GF-D8 (cell line): Measurements from ENCODE around the gene SORBS1.

Experiments used
- DNase-seq: peaks from one replicate; lab custom pipeline; 2025; lab: John Stamatoyannopoulos, UW

SORBS1 gene

DNA sequence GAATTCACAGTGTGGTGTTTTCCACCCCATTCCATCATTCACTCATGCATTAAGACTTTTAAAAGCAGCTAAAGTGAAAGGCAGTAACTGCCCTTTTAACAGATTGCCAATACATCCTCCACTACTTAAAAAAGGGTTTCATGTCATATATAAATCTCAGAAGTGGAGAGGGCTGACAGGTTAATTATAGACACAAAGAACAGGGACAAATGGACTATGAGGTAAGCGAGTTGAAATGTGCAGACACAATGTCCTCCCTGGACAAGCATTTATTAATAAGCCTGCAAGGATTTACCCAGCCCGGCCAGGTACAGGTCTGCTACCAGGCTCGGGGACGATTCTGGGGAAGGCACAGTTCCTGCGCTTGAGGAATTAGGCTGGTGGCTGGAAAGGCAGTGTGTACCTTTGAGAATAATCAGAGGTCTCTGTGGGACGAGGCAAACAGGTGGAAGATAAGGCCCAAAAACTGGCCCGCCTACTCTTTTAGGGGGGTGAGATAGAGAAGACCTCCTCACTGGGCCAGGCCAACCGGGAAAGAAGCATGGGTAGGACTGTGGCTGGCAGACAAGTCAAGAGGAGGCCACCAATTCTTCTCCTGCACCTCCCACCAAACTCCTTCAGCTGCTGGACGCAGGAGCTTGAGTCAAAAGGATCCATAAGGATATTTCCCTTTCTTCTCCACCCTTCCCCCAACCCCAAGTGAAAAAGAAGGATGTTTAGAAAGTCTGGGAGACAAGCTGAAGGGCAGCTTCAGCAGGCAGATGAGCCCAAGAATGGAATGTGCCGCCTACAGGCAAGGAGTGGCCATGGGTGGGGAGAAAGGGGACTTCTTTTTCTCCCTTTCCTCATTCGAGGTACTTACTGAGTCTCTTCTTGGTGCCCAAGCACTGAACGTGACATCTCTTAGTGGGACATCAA is 271.9 kb downstream of the SORBS1 start:
- DNase-seq = no peak

DNA sequence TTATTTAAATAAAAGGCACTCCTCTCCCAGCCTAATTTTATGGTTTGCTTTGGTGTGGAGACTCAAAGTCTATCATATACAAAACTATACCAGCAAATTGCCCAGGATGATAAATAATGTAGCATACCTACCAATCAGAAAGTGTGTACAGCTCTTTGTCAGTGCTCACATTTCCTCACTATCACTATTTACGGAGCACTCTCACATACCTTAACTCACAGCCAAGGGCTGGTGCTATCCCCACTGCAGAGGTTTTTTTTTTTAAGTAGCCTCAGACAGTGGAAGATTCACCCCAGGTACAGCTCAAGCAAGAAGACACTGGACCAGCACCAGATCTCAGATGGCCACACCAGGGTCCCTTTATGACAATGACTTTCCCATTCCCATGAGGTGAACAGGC is 272.9 kb downstream of the SORBS1 start:
- no peak for DNase-seq

DNA sequence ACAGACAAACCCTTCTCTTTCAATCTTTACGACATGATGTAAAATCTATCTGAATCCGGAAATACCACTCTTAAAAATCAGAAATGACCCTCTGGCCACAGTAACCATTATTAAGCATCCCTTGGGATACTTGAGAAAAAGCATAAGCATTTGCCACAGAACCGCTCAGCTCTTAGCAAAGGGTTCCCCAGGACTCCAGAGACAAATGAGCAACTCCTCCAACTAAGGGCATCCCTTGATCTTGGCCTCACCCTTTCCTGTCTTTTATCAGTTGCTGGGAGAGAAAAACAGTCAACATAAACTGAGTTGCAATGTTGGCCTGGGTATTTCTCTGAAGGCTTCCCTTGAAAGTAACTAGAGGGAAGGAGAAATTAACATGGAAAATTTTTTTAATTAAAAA is 273.9 kb downstream of the SORBS1 start:
- no peak for DNase-seq

DNA sequence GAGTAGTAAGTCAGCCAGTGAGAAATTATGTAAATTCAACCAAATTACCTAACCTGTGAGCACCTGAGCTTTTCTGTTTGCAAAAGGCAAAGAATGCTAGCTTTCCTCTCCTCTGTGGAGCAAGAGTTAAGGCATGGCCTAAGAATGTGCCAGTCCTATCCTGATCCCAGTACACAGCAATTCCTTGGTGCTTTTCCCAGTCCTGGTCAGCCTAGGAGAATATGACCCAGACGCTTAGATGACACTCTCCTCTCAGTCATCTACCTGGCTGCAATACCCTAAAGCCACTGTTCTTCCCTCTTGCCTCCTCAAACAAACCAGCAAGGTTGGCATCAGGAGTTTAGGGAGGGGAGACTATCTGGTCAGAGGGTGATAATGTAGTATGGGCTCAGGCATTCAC is 274.5 kb downstream of the SORBS1 start:
- DNase-seq = no peak

DNA sequence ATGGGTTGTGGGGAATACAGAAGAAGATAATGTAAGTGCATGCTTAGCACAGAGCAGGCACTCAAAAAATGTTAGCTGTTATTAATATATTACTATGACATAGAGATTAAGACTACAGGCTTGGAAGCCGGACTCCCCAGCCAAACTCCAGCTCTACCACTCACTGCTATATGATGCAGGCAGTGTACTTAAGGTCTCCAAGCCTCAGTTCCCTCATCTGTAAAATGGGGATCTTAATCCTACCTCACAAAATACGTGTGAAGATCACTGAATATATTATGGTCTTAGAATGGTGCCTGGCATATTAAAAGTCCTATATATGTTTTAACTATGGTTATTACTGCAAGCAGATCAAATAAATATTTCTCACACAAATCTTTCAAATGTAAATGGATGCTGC is 275.6 kb downstream of the SORBS1 start:
- DNase-seq = no peak

DNA sequence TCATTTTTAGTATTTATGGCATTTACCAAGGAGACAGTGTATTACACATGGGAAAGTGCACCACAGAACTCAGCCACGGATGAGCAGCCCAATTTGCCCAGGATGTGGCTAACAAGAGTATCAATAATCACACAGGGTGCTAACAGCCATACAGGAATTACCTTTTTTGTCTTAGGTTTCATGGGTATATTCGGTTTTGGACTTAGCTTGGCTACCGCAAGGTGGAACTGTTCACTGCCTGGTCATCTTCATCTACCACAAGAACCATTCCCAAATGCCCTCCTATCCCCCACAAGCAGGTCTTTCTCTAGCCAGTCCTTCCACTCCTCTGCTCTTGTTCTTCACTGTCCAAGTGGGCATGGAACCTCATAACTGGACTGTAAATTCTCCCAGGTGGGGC is 276.4 kb downstream of the SORBS1 start:
- DNase-seq = no peak

DNA sequence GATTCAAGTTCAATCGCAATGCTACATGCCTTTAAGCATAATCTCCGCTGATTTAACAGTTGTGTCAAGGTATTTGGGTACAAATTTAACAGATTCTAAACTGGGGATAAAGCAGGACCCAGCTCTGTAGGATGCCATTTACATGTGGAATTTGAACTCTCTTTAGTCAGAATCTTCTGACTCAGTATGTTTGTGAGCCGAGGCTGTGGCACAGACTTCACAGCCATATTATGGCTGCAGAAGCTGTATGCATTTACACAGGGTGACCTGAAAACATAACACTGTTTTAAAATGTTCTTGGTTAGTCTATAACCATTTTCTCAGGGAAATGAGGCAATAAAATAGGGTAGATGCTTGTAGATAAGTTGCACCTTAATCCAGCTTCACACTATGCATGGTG is 279.1 kb downstream of the SORBS1 start:
- DNase-seq = no peak

DNA sequence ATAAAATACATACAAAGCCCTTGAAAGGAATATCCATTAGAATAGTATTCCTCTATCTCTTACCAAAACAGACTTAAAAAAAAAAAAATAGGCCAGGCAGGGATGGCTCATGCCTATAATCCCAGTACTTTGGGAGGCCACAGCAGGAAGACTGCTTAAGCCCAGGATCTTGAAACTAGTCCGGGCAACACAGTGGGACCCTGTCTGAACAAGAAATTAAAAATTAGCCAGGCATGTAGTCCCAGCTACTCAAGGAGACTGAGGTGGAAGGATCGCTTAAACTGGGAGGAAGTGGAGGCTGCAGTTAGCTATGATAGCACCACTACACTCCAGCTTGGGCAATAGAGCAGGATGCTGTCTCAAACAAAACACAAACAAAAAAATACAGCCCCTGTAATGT is 280.0 kb downstream of the SORBS1 start:
- no peak for DNase-seq

DNA sequence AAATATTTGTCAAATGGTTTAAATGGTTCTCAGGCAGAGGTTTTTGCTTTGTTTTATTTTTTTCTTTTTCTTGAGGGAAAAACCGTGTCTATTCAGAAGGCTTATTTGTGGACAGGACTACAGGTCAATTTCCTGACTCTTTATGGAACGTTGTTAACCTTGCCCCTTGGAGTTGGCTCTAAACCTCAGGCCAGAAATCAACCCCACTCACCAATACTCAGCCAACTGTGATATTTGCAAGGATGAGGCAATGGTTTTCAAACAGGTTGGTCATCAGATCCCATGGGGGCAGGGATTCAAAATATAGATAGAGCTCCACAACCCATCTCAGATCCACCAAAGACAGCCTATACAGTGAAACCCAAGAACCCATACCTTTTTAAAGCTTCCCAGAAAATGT is 280.5 kb downstream of the SORBS1 start:
- DNase-seq = no peak

DNA sequence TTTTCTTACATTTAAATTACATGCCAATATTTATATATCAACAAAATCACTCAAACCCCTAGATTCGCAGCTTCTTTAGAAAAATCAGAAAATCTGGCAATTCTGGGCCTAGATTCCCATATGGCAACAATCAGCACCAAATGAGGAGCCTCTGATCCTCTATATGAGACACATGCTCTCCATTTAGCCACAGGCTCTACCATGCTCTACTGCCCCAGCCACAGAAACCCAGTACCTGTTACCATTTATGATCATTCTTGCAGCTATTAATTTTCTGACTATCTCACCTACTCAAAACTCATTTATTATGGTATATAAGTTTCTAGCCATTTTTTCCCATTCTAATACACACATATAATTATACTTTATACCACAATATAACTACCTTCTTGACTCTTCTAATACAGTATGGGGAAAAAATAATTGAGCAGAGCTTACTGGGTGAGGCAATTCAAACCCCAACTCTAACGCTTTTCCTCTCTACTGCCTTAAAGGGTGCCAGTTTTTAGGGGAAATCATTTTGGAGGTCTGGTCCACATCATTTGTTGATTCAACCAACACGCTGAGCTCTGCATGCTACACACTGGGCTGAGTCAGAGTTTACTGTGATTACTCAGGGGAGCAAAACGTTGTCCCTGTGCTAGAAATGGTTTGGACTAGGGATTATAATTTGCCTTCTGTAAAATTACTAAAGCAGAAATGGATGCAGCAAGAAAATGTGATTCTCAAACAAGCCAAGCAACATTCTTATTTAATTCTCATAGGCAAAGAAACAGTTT is 281.9 kb downstream of the SORBS1 start:
- no peak for DNase-seq

DNA sequence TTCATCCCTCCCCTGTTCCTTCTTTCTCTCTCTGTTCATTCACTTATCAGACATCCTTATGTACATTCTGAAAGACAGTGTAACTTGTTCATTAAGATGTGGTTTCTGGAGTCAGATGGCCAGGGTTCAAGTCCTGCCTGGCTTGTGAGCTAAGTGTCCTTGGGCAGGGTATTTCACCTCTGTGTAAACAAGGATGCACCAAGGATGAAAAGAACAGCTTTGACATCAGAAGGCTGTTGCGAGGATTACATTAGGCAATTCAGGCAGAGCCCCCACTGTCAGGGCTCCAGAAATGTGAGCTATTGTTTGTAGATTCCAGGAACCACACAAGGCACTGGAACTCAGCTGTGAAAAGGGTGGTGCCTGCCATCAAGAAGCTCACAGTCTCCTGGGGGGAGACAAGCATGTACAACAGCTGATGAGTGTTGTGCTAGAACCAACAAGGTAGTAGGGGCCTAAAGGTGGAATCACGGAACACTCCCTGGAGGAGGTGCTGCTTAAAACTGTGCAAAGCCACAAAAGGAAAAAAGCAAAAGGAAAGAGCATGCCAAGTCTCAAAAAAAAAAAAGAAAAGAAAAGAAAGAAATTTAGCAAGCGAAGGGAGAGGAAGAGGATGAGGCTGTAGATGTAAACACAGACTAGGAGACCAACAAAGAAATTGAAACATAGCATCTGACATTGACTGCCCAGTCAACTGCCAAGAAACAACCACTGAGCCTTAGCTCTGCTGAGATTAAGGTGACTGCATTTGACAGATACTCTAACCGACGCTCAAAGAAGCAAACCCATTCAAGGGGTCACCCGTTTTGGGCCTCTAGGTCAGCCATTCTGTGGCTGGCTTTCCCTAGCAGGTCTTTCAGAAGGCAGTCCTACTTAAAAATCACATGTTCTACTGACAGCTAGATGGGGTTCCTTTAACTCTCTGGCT is 282.8 kb downstream of the SORBS1 start:
- DNase-seq = no peak

DNA sequence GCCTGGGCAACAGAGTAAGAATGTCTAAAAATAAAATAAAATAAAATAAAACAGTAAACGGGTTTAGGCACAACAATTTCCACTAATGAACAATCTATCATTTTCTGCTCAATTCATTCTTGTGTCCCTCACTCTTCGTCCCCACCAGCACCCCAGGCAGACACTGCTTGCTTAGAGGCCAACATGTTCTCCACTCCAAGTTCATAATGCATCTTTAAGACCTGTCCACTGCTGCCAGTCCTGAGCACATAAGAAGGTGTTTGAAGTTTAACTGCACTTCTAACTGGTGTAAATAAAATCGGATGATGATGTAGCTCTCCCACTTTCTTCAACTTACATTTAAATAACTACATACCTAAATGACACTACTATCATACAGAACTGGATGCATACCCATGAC is 283.6 kb downstream of the SORBS1 start:
- no peak for DNase-seq

DNA sequence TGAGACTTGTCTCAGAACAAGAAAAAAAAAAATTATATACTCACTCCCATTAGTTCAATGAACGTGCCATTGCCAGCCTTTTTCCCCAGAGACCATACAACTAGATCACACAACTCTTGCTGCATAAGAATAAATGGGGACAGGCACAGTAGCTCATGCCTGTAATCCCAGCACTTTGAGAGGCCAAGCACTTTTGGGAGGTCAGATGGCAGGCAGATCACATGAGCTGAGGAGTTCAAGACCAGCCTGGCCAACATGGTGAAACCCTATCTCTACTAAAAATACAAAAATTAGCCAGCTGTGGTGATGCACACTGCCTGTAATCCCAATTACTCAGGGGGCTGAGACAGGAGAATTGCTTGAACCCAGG is 284.0 kb downstream of the SORBS1 start:
- no peak for DNase-seq

DNA sequence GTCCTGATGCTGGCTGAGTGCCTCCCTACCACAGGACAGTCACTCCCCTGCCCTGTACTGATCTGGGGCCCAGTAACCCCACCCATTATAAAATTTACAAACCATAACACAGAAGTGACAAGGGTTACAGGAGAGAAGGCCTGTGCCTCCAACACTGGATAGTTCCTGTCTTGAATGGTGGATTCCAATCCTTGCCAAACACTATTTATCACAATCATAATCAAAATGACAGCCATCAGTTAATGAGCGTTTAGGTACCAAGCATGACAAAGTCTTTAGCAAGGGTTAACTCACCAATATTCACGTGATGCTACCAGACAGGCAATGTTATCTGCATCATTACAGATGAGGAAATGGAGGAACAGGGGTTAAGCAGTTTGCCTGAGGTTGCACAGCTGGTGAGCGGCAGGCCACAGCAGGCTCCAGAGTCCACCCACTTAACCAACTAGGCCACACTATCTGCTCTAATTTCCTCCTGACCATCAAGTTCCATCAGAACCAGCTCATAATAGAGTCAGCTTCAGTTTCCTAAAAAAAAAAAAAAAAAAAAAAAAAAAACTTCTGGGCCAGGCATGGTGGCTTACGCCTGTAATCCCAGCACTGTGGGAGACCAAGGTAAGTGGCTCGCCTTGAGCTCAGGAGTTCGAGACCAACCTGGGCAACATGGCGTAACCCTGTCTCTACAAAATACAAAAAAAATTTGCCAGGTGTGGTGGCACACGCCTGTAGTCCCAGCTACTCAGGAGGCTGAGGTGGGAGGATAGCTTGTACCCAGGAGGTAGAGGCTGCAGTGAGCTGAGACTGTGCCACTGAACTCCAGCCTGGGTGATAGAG is 284.6 kb downstream of the SORBS1 start:
- peak; percentile 15 for DNase-seq

DNA sequence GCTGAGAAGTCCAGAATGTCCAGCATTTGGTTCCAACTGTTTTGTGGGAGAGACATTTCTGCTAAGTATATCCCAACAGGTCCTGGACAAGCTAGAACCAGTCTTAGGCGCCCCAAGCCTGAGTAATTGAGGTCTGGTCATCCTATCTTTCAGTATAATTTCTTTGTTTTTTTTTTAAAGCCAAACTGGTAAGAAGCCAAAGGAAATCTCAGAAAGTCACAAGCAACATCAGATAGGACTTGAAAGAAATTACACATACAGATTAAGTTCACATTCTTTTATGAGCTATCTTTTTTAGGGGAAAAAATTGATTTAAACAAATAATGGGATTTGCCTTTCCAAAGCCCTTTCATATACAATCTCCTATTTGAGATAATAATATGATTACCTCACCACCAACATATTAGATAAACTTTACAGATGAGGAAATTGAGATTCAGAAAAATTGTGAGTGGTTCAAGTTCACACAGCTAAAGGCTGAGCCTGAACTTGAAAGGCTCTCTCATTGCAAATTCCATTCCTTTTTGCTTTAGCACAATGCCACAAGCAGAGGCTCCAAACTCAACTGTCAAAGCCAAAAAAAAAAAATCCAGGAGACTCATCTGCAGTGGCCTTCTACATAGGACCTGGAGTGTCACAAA is 285.3 kb downstream of the SORBS1 start:
- no peak for DNase-seq

DNA sequence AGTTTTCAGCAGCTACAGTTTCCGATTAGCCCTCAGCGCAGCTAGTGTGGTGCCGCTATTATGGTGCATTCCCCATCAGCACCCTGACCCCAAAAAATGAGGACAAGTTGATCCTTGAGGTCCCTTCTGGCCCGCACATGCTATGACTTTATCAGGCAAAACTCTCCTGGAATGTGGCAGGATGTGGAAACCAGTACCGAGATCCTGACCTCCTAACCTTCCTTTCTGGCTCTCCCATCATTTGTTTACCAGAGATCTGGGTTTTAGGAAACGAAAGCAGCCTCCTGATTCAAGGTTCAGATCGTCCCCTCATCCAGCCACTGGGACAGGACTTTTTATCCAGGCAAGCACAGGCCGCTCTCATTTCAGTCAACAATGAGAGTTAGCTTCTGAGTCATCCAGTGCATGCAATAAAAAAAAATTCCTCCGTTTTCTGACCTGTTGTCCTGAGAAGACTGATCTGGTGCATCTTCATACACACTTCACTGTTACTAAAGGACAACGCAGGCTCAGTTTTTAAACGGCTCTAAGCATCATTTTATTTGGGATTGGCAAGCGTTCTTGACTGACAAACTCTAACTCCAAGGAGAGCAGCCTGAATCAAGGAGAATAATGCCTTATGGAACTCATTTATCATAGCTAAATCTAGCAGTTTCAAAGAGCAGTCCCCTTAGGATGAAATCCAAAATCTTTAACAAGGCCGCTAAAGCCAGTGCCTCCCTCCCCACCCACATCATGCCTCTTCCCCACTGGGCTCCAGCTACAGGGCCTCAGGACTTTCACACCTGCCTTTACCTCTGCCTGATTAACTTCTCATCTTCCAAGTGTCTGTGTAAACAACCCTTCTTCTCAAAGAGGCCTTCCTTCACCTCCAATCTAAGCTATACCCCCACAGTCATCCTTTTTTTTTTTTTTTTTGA is 287.5 kb downstream of the SORBS1 start:
- no peak for DNase-seq

DNA sequence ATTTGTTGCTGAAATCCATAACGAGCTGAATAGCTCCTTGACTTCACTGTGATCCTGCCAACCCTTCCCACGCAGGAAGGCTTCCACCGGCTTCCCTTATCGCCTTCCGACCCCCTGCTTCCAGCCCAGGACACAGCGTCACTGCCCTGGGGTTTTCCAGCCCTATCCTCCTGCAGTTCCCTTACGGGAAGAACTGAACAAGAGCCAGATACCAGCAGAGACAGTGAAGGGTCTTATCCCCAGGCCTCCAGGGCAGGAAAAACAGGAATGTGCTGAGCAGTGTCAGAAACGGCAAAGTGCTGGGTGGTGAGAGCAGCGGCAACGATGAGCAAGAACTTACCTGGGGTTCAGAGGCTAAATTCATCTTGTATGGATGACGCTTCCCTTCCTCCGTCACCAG is 292.7 kb downstream of the SORBS1 start:
- DNase-seq = no peak

DNA sequence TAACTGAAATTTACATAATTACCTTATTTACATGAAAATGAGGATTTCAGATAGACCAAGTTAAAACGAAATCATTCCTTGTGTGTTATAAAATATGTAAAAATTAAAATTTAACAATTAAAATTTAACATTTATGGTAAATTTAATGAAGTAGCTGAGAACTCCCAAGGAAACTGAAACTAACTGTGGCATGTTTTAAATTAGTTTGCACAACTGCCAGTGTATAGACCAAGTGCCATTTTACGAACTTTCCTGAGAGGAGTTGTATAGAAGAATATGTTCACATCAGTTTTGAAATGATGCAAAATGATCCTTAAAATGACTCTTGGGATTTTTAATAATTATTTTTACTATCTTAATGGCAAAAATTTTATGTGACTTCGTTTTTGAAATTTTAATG is 293.9 kb downstream of the SORBS1 start:
- no peak for DNase-seq

DNA sequence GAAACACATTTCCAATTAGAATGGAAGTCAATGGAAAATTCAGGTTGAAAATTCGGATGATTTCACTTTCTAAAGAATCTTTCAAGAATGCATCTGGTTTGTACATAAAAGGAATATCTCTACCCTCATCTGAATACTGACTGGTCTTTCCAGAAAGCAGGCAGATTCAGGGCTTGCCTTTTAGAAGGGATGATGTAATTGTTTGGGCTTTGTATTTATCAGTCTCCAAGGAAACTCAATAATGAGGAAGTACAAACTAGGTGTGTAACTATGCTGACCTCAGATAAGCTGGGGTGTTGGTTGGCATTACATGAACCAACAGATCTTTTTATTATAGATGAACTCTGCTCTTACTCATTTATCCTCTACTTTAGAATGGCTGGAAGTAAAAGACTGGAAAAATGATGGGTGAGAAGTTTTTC is 294.5 kb downstream of the SORBS1 start:
- DNase-seq = peak; percentile 62

DNA sequence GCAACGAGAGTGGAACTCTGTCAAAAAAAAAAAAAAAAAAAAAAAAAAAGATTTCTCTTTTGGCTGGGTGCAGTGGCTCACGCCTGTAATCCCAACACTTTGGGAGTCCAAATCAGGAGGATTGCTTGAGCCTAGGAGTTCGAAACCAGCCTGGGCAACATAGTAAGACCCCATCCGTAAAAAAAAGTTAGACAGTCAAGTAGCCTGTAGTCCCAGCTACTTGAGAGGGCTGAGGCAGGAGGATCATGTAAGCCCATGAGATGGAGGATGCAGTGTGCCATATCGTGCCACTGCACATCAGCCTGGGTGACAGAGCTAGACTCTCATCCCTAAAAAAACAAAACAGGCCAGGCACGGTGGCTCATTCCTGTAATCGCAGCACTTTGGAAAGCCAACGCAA is 295.6 kb downstream of the SORBS1 start:
- DNase-seq = no peak
